Body of pancreas (tissue), 4 donors: Measurements from ENCODE around the gene DIS3L2. TPM values are rescaled to one million over a fixed set of nuclear protein-coding genes. Genes with fewer than 3 reads are reported as not detected.
A peak's percentile ranks its signal among the peaks of the same experiment; 100 is the strongest.
"Not testable (repeated sequence)": the region's sequence is repeated elsewhere in the genome, so short reads cannot be mapped to it uniquely, and the experiment has no call there.

ENCODE experiments used
- ATAC-seq: fragments of 150-250 bp; one replicate; pipeline ENCODE4 v1.9.1; 2016
- DNase-seq, 4 donors: peaks; one replicate each; pipeline ENCODE4 v3.0.0-alpha.2; 2019
- H3K27ac ChIP-seq, 4 donors: fragments of 200-600 bp; sonication (generic); 1 replicate in 3 of 4; 2 replicates in 1 of 4; pipeline versions ENCODE4 v1.5.1 to v1.6.1; 2016 to 2019; ENCODE audit warnings: mild to moderate bottlenecking in 1 of 4, mixed read lengths in 1 of 4, moderate library complexity in 1 of 4
- H3K27me3 ChIP-seq, 2 donors: fragments of 200-600 bp; sonication (generic); one replicate each; pipeline ENCODE4 v1.6.0; 2016; ENCODE audit warnings: mild to moderate bottlenecking in 1 of 2
- H3K36me3 ChIP-seq, 2 donors: fragments of 200-600 bp; sonication (generic); replicated peaks in 1 of 2; 2 replicates each; pipeline ENCODE4 v1.5.1; 2016; ENCODE audit warnings: low read depth in 2 of 2; ENCODE audit not compliant: insufficient read depth in 1 of 2
- H3K4me1 ChIP-seq: fragments of 200-600 bp; sonication (generic); one replicate; pipeline ENCODE4 v1.6.0; 2016
- H3K4me3 ChIP-seq, 2 donors: fragments of 200-600 bp; sonication (generic); 1 replicate in 1 of 2; 2 replicates in 1 of 2; pipeline ENCODE4 v1.5.1; 2016 to 2019
- H3K9me3 ChIP-seq, 3 donors: fragments of 200-600 bp; sonication (generic); 1 replicate in 2 of 3; 2 replicates in 1 of 3; pipeline ENCODE4 v1.5.1; 2016
- CTCF ChIP-seq, 7 experiments: fragments of 450-650 bp in 4 of 7; fragments of 200-600 bp in 3 of 7; sonication (generic) in 3 of 7; IDR thresholded peaks; one replicate each; pipeline ENCODE4 v1.5.1; 2016 to 2019; ENCODE audit warnings: antibody characterized with exemption in 7 of 7
- POLR2A ChIP-seq, 3 donors: fragments of 450-650 bp; IDR thresholded peaks; one replicate each; pipeline ENCODE4 v1.6.1; 2016; ENCODE audit warnings: antibody characterized with exemption in 3 of 3, mild to moderate bottlenecking in 2 of 3
- WGBS, 2 donors: methylation state at CpG; one replicate each; pipeline ENCODE4 v1.1.5; 2017; 5-methylcytosine and 5-hydroxymethylcytosine counted together
- intact Hi-C: fragments of 100-400 bp; cut with DNase I; formaldehyde crosslinking; loops from one replicate; pipeline ENCODE4 v1.15.1; 2023
- total RNA-seq, 2 donors: library from RNA; depleted of rRNA; stranded (reverse); fragments of >200 nt; gene quantifications; one replicate each; pipeline ENCODE4 v1.1.0, GENCODE V29; 2016

The DIS3L2 gene
- total RNA-seq, 2 donors from 2014 or later = 27.8 to 113 TPM

- WGBS, 2 donors = 74 to 89% methylated on average over 4 to 5 of the region's 5 CpGs
- no peak for DNase-seq
Measured at GRCh38 chr2:232354069-232354468, 392.6 kb downstream of the DIS3L2 start.

GRCh38 chr2:232361646-232362045, 400.1 kb downstream of the DIS3L2 start:
- Histone ChIP-seq H3K4me1 (peaks cover 13% of the 10 kb centered on the region), H3K27me3 (no peaks in the 10 kb centered on the region), H3K9me3 (no peaks in the 10 kb centered on the region), H3K4me3 (no peak overlapping the region), H3K27ac (no peak overlapping the region), H3K36me3 (no peaks in the 10 kb centered on the region)
- intact Hi-C loops = no loop called here
- no peak for TF ChIP-seq CTCF (IDR thresholded peaks at IDR 0.05)
- no peak for TF ChIP-seq POLR2A (IDR thresholded peaks at IDR 0.05)
- DNase-seq = no peak
- ATAC-seq = no peak
- 89 to 93% methylated on average over 5 of the region's 5 CpGs for WGBS, 2 donors

More at GRCh38 chr2:232354069-232354468, 392.6 kb downstream of the DIS3L2 start:
- ATAC-seq = no peak
- Histone ChIP-seq H3K9me3 (no peaks in the 10 kb centered on the region), H3K4me1 (peaks cover 20% of the 10 kb centered on the region), H3K36me3 (no peaks in the 10 kb centered on the region), H3K27ac (no peak overlapping the region), H3K4me3 (no peak overlapping the region), H3K27me3 (peaks cover 0 to 31% of the 10 kb centered on the region in 2 donors)
- intact Hi-C loops = no loop called here
- TF ChIP-seq CTCF (IDR thresholded peaks at IDR 0.05) (no peak), POLR2A (IDR thresholded peaks at IDR 0.05) (no peak)

- Histone ChIP-seq H3K27ac (no peak overlapping the region), H3K36me3 (no peaks in the 10 kb centered on the region), H3K4me3 (no peak overlapping the region), H3K4me1 (peaks cover 19% of the 10 kb centered on the region), H3K9me3 (no peaks in the 10 kb centered on the region), H3K27me3 (no peaks in the 10 kb centered on the region)
- DNase-seq (no peak), ATAC-seq (no peak)
- TF ChIP-seq CTCF (IDR thresholded peaks at IDR 0.05) (no peak), POLR2A (IDR thresholded peaks at IDR 0.05) (no peak)
- WGBS, 2 donors = 78 to 81% methylated on average over 8 of the region's 8 CpGs
- intact Hi-C loops = no loop called here
Measured at GRCh38 chr2:232362174-232362900, 400.8 kb downstream of the DIS3L2 start.

- ATAC-seq, H3K36me3 ChIP-seq, H3K4me3 ChIP-seq, H3K9me3 ChIP-seq, H3K27me3 ChIP-seq, H3K27ac ChIP-seq, intact Hi-C loops: not testable (repeated sequence)
- WGBS, 2 donors = 82 to 96% methylated on average over 8 to 12 of the region's 12 CpGs
- H3K4me1 ChIP-seq = peaks cover 19% of the 10 kb centered on the region
- DNase-seq = peak in 1 of 4 donors; percentile 2
Measured at GRCh38 chr2:232363064-232363783, 401.7 kb downstream of the DIS3L2 start.

GRCh38 chr2:232363784-232364615, 402.5 kb downstream of the DIS3L2 start:
- Histone ChIP-seq H3K9me3 (no peaks in the 10 kb centered on the region), H3K36me3 (no peaks in the 10 kb centered on the region), H3K27ac (no peak overlapping the region), H3K4me1 (peaks cover 19% of the 10 kb centered on the region), H3K27me3 (no peaks in the 10 kb centered on the region), H3K4me3 (no peak overlapping the region)
- 80% methylated on average over 6 to 14 of the region's 14 CpGs for WGBS, 2 donors
- DNase-seq = no peak
- no peak for ATAC-seq
- TF ChIP-seq CTCF (IDR thresholded peaks at IDR 0.05) = no peak
- no peak for TF ChIP-seq POLR2A (IDR thresholded peaks at IDR 0.05)
- intact Hi-C loops = no loop called here

- H3K9me3 ChIP-seq, ATAC-seq, H3K27me3 ChIP-seq, H3K36me3 ChIP-seq, intact Hi-C loops, H3K4me3 ChIP-seq, H3K27ac ChIP-seq, DNase-seq: not testable (repeated sequence)
- H3K4me1 ChIP-seq = peaks cover 19% of the 10 kb centered on the region
- WGBS, 2 donors = 58 to 72% methylated on average over 7 to 17 of the region's 18 CpGs
Measured at GRCh38 chr2:232364806-232365594, 403.5 kb downstream of the DIS3L2 start.
